PFSK-1 (cell line): ENCODE data around the gene SLC17A5.

Experiments
- SIN3A ChIP-seq: IDR thresholded peaks from 2 replicates; pipeline ENCODE4 v1.6.1; 2012; ENCODE audit warnings: mild to moderate bottlenecking, low read length, moderate library complexity, borderline replicate concordance; ENCODE audit not compliant: insufficient read depth
- TF ChIP-seq, protein P1 (sequence below), 2 experiments: IDR thresholded peaks; 2 replicates each; pipeline versions ENCODE4 v1.6.1 to v1.8.0; 2011 to 2012; ENCODE audit warnings: low read depth in 2 of 2, low read length in 2 of 2, control low read depth in 1 of 2, inconsistent platforms in 1 of 2, mild to moderate bottlenecking in 1 of 2, moderate library complexity in 1 of 2; ENCODE audit not compliant: insufficient read depth in 1 of 2

DNA sequence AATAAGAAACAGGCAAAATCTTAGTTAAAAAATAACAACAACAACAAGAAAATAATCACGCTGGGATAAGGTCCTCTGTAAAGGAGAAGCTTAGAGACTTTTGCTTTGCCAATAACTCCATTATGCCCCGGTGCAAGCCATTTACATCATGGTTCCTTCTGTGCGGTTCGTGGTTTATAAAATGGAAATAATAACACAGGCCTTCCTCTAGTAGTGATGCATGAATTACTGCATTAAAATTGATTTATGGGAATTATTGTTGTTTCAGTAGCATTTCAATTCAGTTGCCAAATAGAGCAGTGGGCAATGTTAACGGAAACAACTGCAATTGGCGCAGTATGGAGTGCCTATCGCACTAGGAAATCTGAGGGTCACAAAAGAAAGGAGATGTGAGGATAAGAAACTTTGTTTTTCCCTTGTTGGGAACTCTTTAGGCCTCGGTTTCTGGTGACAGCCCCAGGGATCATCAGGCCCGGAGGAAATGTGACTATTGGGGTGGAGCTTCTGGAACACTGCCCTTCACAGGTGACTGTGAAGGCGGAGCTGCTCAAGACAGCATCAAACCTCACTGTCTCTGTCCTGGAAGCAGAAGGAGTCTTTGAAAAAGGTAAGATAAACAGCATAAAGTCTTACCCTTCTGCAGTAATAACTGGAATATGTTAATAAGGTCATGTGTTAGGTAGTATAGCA, 43.3 kb upstream of the SLC17A5 start:
- no peak for TF ChIP-seq SIN3A
- TF ChIP-seq, protein P1, sequence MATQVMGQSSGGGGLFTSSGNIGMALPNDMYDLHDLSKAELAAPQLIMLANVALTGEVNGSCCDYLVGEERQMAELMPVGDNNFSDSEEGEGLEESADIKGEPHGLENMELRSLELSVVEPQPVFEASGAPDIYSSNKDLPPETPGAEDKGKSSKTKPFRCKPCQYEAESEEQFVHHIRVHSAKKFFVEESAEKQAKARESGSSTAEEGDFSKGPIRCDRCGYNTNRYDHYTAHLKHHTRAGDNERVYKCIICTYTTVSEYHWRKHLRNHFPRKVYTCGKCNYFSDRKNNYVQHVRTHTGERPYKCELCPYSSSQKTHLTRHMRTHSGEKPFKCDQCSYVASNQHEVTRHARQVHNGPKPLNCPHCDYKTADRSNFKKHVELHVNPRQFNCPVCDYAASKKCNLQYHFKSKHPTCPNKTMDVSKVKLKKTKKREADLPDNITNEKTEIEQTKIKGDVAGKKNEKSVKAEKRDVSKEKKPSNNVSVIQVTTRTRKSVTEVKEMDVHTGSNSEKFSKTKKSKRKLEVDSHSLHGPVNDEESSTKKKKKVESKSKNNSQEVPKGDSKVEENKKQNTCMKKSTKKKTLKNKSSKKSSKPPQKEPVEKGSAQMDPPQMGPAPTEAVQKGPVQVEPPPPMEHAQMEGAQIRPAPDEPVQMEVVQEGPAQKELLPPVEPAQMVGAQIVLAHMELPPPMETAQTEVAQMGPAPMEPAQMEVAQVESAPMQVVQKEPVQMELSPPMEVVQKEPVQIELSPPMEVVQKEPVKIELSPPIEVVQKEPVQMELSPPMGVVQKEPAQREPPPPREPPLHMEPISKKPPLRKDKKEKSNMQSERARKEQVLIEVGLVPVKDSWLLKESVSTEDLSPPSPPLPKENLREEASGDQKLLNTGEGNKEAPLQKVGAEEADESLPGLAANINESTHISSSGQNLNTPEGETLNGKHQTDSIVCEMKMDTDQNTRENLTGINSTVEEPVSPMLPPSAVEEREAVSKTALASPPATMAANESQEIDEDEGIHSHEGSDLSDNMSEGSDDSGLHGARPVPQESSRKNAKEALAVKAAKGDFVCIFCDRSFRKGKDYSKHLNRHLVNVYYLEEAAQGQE (IDR thresholded peaks at IDR 0.05; ENCODE audit: insufficient read depth in 1 of 2, low read depth in 2 of 2, low read length in 2 of 2), result no peak
